ENCODE measurements around the gene TIGD3. TPM values are rescaled to one million over a fixed set of nuclear protein-coding genes. Genes with fewer than 3 reads are reported as not detected.

TIGD3 gene
- total RNA-seq, 1 experiment from 2014 or later: 1.7 TPM

DNA sequence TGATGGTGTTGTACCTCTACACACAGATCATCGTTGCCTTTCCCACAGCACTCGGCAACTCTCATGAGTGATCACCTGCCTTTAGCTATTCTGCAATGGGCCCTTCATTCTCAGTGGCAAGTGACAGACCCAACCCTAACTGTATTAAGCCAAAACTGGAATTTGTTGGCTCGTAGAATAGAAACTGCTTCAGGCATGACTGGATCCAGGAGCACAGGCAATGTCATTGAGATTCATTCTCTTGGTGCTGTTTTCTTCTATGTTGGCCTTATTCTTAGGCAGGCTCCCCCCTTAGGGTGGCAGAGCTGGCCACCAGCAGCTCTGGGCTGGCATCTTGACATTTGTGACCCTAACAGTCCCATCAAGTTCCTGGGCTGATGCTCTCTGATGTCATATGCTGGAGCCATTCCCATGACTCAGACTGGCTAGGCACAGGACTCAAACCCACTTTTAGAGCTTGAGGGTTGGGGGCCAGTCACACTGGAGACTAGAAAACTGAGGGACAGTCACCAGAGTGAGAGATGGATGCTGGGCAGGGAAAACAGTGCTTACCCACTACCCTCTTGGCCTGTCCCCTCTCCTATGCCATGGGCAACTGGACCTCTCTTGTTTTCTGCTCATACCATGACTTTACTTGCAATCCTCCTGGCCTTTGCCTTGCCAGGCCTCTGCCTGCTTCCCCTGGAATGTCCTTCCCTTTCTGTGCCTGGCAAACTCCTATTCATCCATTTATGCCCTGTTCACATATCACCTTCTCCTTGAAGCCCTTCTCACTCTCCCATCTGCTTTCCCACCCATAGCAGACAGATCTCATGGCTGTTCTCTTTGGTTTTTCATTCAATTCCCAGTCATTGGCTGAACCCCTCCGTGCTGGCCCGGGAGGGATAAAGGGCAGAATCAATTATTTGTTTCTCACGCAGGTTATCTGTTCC, 47.0 kb upstream of the TIGD3 start:
- ChIA-PET POLR2A (ENCODE audit: unreplicated experiment) (no interaction called here), CTCF (interaction anchor here (1.0 kb wide), 1 partner anchor 32 kb away, joined by 15 read pairs; no protein-coding TSS in a partner anchor)
- TF ChIP-seq, protein P1, sequence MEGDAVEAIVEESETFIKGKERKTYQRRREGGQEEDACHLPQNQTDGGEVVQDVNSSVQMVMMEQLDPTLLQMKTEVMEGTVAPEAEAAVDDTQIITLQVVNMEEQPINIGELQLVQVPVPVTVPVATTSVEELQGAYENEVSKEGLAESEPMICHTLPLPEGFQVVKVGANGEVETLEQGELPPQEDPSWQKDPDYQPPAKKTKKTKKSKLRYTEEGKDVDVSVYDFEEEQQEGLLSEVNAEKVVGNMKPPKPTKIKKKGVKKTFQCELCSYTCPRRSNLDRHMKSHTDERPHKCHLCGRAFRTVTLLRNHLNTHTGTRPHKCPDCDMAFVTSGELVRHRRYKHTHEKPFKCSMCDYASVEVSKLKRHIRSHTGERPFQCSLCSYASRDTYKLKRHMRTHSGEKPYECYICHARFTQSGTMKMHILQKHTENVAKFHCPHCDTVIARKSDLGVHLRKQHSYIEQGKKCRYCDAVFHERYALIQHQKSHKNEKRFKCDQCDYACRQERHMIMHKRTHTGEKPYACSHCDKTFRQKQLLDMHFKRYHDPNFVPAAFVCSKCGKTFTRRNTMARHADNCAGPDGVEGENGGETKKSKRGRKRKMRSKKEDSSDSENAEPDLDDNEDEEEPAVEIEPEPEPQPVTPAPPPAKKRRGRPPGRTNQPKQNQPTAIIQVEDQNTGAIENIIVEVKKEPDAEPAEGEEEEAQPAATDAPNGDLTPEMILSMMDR (conservative IDR thresholded peaks at IDR 0.05): no peak
- TF ChIP-seq EZH2 (IDR thresholded peaks at IDR 0.05; ENCODE audit: low read depth): no peak
- Histone ChIP-seq H3K9me3 (ENCODE audit: insufficient read depth, low read depth) (no peaks in the 10 kb centered on the region), H3K79me2 (ENCODE audit: low read depth) (no peaks in the 10 kb centered on the region), H3K36me3 (ENCODE audit: low read depth) (no peaks in the 10 kb centered on the region), H3K27me3 (ENCODE audit: insufficient read depth, low read depth) (no peaks in the 10 kb centered on the region), H3K4me2 (peak overlapping the region; percentile 48; the same call in 1 of the 2 replicates), H3K9me2 (ENCODE audit: insufficient read depth) (no peaks in the 10 kb centered on the region), H3K4me1 (replicated peaks; ENCODE audit: insufficient read depth) (peaks cover 42% of the 10 kb centered on the region), H3K27ac (no peak overlapping the region), H3F3A (ENCODE audit: insufficient read depth, low read depth) (peaks cover 47% of the 10 kb centered on the region), H4K20me1 (ENCODE audit: insufficient read depth) (no peaks in the 10 kb centered on the region), H3K4me3 (no peak overlapping the region), H2AFZ (no peak overlapping the region)
- no TSS peak for BruUV-seq (replicated peaks)
- DNase-seq: no peak
- intact Hi-C loops (cut with micrococcal nuclease; ENCODE audit: unreplicated experiment): no loop called here

DNA sequence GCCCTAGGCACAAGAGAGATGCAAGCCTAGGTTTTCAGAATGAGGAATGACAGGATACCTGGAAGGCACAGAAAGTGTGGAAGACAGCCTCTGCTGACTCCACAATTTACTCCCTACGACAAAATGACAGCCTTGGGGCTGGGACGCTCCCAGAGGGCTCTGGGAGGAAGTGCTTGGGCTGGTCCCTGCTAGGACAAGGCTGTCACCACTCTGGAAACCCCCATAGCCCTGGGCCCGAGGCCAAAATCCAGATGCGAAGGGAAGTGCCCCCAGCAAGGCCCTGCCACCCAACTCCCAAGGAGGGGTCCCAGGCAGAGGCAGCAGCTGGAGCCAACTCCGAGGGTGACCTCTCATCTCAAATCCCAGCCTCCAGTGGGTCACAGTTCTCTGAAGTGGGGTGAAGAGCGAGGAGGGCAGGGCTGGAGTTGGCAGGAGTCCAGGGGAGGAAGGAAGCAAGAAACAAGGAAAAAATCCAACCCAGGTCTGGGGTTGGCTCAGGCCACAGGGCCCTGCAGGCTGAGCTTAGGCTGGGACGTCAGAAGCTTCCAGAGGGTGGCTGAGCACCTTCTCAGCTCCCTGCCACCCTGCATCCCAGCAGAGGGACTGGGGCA, 46.2 kb upstream of the TIGD3 start:
- H3K27ac ChIP-seq: 0 out of 2 replicates have a peak overlapping the region, but pooled peaks have one; percentile 10
- no peak for TF ChIP-seq EZH2 (IDR thresholded peaks at IDR 0.05; ENCODE audit: low read depth)
- TF ChIP-seq, protein P1 (conservative IDR thresholded peaks at IDR 0.05): no peak
- BruUV-seq (replicated peaks): no TSS peak
- no peaks in the 10 kb centered on the region for H3K36me3 ChIP-seq (ENCODE audit: low read depth)
- peaks cover 3% of the 10 kb centered on the region; the same call in 1 of the 2 replicates for H3K79me2 ChIP-seq (ENCODE audit: low read depth)
- no peak overlapping the region for H2AFZ ChIP-seq
- H3K4me2 ChIP-seq: peak overlapping the region; percentile 48
- H3K9me3 ChIP-seq (ENCODE audit: insufficient read depth, low read depth): no peaks in the 10 kb centered on the region
- ChIA-PET CTCF (no interaction called here), POLR2A (ENCODE audit: unreplicated experiment) (no interaction called here)
- intact Hi-C loops (cut with micrococcal nuclease; ENCODE audit: unreplicated experiment): no loop called here
- H3K4me1 ChIP-seq (replicated peaks; ENCODE audit: insufficient read depth): peaks cover 49% of the 10 kb centered on the region
- H3K4me3 ChIP-seq: no peak overlapping the region
- no peaks in the 10 kb centered on the region for H3K9me2 ChIP-seq (ENCODE audit: insufficient read depth)
- no peaks in the 10 kb centered on the region for H3K27me3 ChIP-seq (ENCODE audit: insufficient read depth, low read depth)
- DNase-seq: peak; percentile 34 to 57
- no peaks in the 10 kb centered on the region for H4K20me1 ChIP-seq (ENCODE audit: insufficient read depth)
- peaks cover 49% of the 10 kb centered on the region for H3F3A ChIP-seq (ENCODE audit: insufficient read depth, low read depth)

DNA sequence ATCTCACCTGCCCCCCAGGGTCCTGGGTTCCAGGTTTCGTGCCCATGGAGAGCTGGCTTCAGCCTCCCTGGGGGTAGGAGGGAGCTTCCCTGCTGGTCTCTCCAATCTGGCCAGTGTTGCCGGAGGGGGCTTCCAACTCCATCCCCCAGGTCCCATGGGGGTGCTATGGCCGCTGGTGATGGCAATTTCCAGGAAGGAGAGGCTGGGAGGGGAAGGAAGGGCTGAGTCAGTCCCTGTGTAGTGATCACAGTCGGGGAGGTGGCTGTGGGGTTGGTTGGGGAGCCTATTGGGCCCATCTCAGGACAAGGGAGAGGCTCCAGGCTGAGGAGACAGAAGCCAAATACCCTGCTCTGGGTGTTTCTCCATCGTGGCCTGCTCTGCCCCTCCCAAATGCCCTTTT, 45.5 kb upstream of the TIGD3 start:
- Histone ChIP-seq H4K20me1 (ENCODE audit: insufficient read depth) (no peaks in the 10 kb centered on the region), H3K36me3 (ENCODE audit: low read depth) (no peaks in the 10 kb centered on the region), H3F3A (ENCODE audit: insufficient read depth, low read depth) (peaks cover 55% of the 10 kb centered on the region), H3K9me2 (ENCODE audit: insufficient read depth) (no peaks in the 10 kb centered on the region), H3K9me3 (ENCODE audit: insufficient read depth, low read depth) (no peaks in the 10 kb centered on the region), H3K79me2 (ENCODE audit: low read depth) (peaks cover 7% of the 10 kb centered on the region; the same call in 1 of the 2 replicates), H3K4me3 (no peak overlapping the region), H3K4me1 (replicated peaks; ENCODE audit: insufficient read depth) (peaks cover 55% of the 10 kb centered on the region), H2AFZ (no peak overlapping the region), H3K4me2 (peak overlapping the region; percentile 48; the same call in 1 of the 2 replicates), H3K27ac (no peak overlapping the region), H3K27me3 (ENCODE audit: insufficient read depth, low read depth) (no peaks in the 10 kb centered on the region)
- BruUV-seq (replicated peaks): no TSS peak
- POLR2A ChIA-PET (ENCODE audit: unreplicated experiment): no interaction called here
- TF ChIP-seq EZH2 (IDR thresholded peaks at IDR 0.05; ENCODE audit: low read depth): no peak
- CTCF ChIA-PET: interaction anchor here (0.6 kb wide), 1 partner anchor 34 kb away, joined by 5 read pairs; no protein-coding TSS in a partner anchor
- peak in 1 of 2 experiments; percentile 18 for DNase-seq
- intact Hi-C loops (cut with micrococcal nuclease; ENCODE audit: unreplicated experiment): no loop called here
